ENCODE measurements around the gene LTBP3.

GRCh38 chr11:65596520-65596919 is 38.4 kb upstream of the LTBP3 start:
- TF ChIP-seq CTCF (IDR thresholded peaks at IDR 0.05), result no peak
- TF ChIP-seq POLR2A (IDR thresholded peaks at IDR 0.05), result no peak

All from heart left ventricle (tissue), 13 donors.